K562 (cell line): Measurements from ENCODE around the gene TMEM86B. TPM values are rescaled to one million over a fixed set of nuclear protein-coding genes. Genes with fewer than 3 reads are reported as not detected.

Experiments used
- ATAC-seq: fragments of 200-7000 bp; cut with Tn5 transposase; 3 replicates; pipeline ENCODE4 v1.9.1; 2020; ENCODE audit warnings: moderate library complexity
- BruUV-seq: library from RNA; stranded (reverse); fragments of 400-500 nt; replicated peaks from 2 replicates; lab custom pipeline; 2021; lab: Mats Ljungman, UMichigan
- CTCF ChIA-PET: fragments of 300-600 bp; formaldehyde crosslinking; extraction: SDS; loops from one replicate; lab custom pipeline; 2021; ENCODE audit warnings: low intra/inter-chr PET ratio; lab: Yijun Ruan, JAX
- POLR2A ChIA-PET: fragments of 300-600, 350-650 bp; sonication (Branson Sonifier 250); formaldehyde crosslinking; extraction: SDS; loops from one replicate; lab custom pipeline; 2021; ENCODE audit warnings: antibody characterized with exemption, inconsistent platforms; lab: Yijun Ruan, JAX
- DNase-seq, 4 experiments: peaks; one replicate each; pipeline versions ENCODE4 v3.0.0 to v3.0.0-alpha.2; 2011 to 2018; ENCODE audit warnings: low spot score in 3 of 4, mixed read lengths in 3 of 4; ENCODE audit errors: extremely low read depth in 1 of 4
- FAIRE-seq: peaks from 2 replicates; lab custom pipeline; 2011; peaks lifted over from hg19 to GRCh38; lab: Jason Lieb, UNC
- H2AFZ ChIP-seq: 2 replicates; pipeline ENCODE4 v1.6.0; 2011; ENCODE audit warnings: low read depth, low read length, control low read depth, inconsistent platforms
- H3K27ac ChIP-seq: fragments of 200-600 bp; 3 replicates; pipeline ENCODE4 v1.8.0; 2011; ENCODE audit warnings: low read depth, mild to moderate bottlenecking, control low read depth, inconsistent platforms, low read length, moderate library complexity, mixed read lengths; ENCODE audit errors: extremely low read depth
- H3K27me3 ChIP-seq, 2 experiments: fragments of 300-600 bp in 1 of 2; 2 replicates in 1 of 2; 3 replicates in 1 of 2; pipeline versions ENCODE4 v1.6.0 to v1.8.0; 2011; ENCODE audit warnings: inconsistent platforms in 2 of 2, low read length in 2 of 2, mild to moderate bottlenecking in 1 of 2, mixed read lengths in 1 of 2, moderate library complexity in 1 of 2; ENCODE audit not compliant: control insufficient read depth in 2 of 2, insufficient read depth in 2 of 2
- H3K36me3 ChIP-seq: fragments of 300-600 bp; 3 replicates; pipeline ENCODE4 v1.8.0; 2011; ENCODE audit warnings: mild to moderate bottlenecking, low read length, inconsistent platforms; ENCODE audit not compliant: control insufficient read depth, insufficient read depth
- H3K4me1 ChIP-seq, 2 experiments: fragments of 200-600 bp in 1 of 2; replicated peaks in 1 of 2; 2 replicates in 1 of 2; 3 replicates in 1 of 2; pipeline versions ENCODE4 v1.5.1 to v1.8.0; 2011; ENCODE audit warnings: inconsistent platforms in 2 of 2, low read length in 2 of 2, mild to moderate bottlenecking in 1 of 2, mixed read lengths in 1 of 2, moderate library complexity in 1 of 2; ENCODE audit not compliant: control insufficient read depth in 2 of 2, insufficient read depth in 2 of 2
- H3K4me2 ChIP-seq: 2 replicates; pipeline ENCODE4 v1.6.1; 2011; ENCODE audit warnings: low read length, control low read depth, inconsistent platforms, mixed read lengths; ENCODE audit not compliant: insufficient read depth
- H3K4me3 ChIP-seq: fragments of 200-600 bp; sonication (generic), shearing (Covaris generic); 2 replicates; pipeline ENCODE4 v1.5.1; 2016; ENCODE audit warnings: control low read depth, inconsistent platforms
- H3K79me2 ChIP-seq: fragments of 200-600 bp; 3 replicates; pipeline ENCODE4 v1.8.0; 2011; ENCODE audit warnings: low read length, inconsistent platforms; ENCODE audit not compliant: control insufficient read depth, insufficient read depth
- H3K9ac ChIP-seq, 2 experiments: 2 replicates each; pipeline versions ENCODE4 v1.6.0 to v1.6.1; 2011; ENCODE audit warnings: low read depth in 2 of 2, low read length in 2 of 2, control low read depth in 1 of 2, inconsistent platforms in 1 of 2, mild to moderate bottlenecking in 1 of 2, mixed read lengths in 1 of 2; ENCODE audit not compliant: insufficient read depth in 1 of 2
- H3K9me1 ChIP-seq: one replicate; pipeline ENCODE4 v1.6.0; 2011; ENCODE audit warnings: inconsistent platforms, mild to moderate bottlenecking, low read length, moderate library complexity; ENCODE audit not compliant: control insufficient read depth, insufficient read depth
- H3K9me3 ChIP-seq: replicated peaks from 2 replicates; pipeline ENCODE4 v1.5.1; 2011; ENCODE audit warnings: low read depth, low read length, inconsistent platforms; ENCODE audit not compliant: control insufficient read depth, insufficient read depth
- H4K20me1 ChIP-seq: replicated peaks from 2 replicates; pipeline ENCODE4 v1.6.1; 2011; ENCODE audit warnings: low read length, inconsistent platforms, mixed read lengths; ENCODE audit not compliant: control insufficient read depth, insufficient read depth
- BRD9 ChIP-seq: fragments of 450-650 bp; IDR thresholded peaks from 2 replicates; pipeline ENCODE4 v1.6.1; 2018; ENCODE audit warnings: low read depth; ENCODE audit not compliant: partially characterized antibody
- CEBPB ChIP-seq: fragments of 450-650 bp; IDR thresholded peaks from 2 replicates; pipeline ENCODE4 v1.6.1; 2016; ENCODE audit warnings: missing genetic modification characterization, missing compliant biosample characterization
- ETV5 ChIP-seq: sonication (generic); formaldehyde crosslinking; IDR thresholded peaks from 2 replicates; pipeline ENCODE4 v1.4.0; 2020; ENCODE audit warnings: low read depth, mild to moderate bottlenecking, missing genetic modification reagents
- IRF2 ChIP-seq: sonication (generic); formaldehyde crosslinking; IDR thresholded peaks from 2 replicates; pipeline ENCODE4 v1.8.1; 2022; ENCODE audit warnings: mild to moderate bottlenecking, missing genetic modification reagents
- MCM5 ChIP-seq: fragments of 450-650 bp; IDR thresholded peaks from 2 replicates; pipeline ENCODE4 v1.6.1; 2016; ENCODE audit warnings: low read depth
- MCM7 ChIP-seq, 2 experiments: fragments of 450-650 bp; IDR thresholded peaks; 2 replicates each; pipeline ENCODE4 v1.6.1; 2016 to 2018
- MYBL2 ChIP-seq, 2 experiments: fragments of 450-650 bp in 1 of 2; sonication (generic) in 1 of 2; formaldehyde crosslinking in 1 of 2; IDR thresholded peaks; 2 replicates each; pipeline versions ENCODE4 v1.6.1 to v1.8.1; 2017 to 2022; ENCODE audit warnings: borderline replicate concordance in 1 of 2, inconsistent platforms in 1 of 2, low read depth in 1 of 2, mild to moderate bottlenecking in 1 of 2, missing genetic modification reagents in 1 of 2, moderate library complexity in 1 of 2
- NR4A1 ChIP-seq, 2 experiments: fragments of 250-450 bp in 1 of 2; fragments of 450-650 bp in 1 of 2; sonication (Bioruptor Pico) in 1 of 2; IDR thresholded peaks; 2 replicates each; pipeline versions ENCODE4 v1.4.0 to v1.6.1; 2016 to 2020; ENCODE audit warnings: mild to moderate bottlenecking in 2 of 2, missing compliant biosample characterization in 1 of 2, missing genetic modification characterization in 1 of 2, moderate library complexity in 1 of 2
- PHF8 ChIP-seq: fragments of 200-600 bp; sonication (generic); IDR thresholded peaks from 2 replicates; pipeline ENCODE4 v1.6.1; 2012; ENCODE audit warnings: mixed run types, mild to moderate bottlenecking, inconsistent platforms, low read length, moderate library complexity, borderline replicate concordance
- PPARD ChIP-seq: fragments of 250-450 bp; sonication (Bioruptor Pico); IDR thresholded peaks from 2 replicates; pipeline ENCODE4 v1.8.0; 2022; ENCODE audit warnings: inconsistent platforms, mild to moderate bottlenecking, moderate library complexity
- SMARCA4 ChIP-seq: fragments of 450-650 bp; IDR thresholded peaks from 2 replicates; pipeline ENCODE4 v1.6.1; 2016
- THRAP3 ChIP-seq: fragments of 450-650 bp; IDR thresholded peaks from 2 replicates; pipeline ENCODE4 v1.6.1; 2016; ENCODE audit warnings: mild to moderate bottlenecking, inconsistent platforms, borderline replicate concordance
- TOE1 ChIP-seq, 2 experiments: fragments of 450-650 bp in 1 of 2; sonication (generic) in 1 of 2; formaldehyde crosslinking in 1 of 2; IDR thresholded peaks; 2 replicates each; pipeline versions ENCODE4 v1.7.1 to v1.8.0; 2016 to 2022; ENCODE audit warnings: borderline replicate concordance in 2 of 2, mild to moderate bottlenecking in 2 of 2, antibody characterized with exemption in 1 of 2, inconsistent platforms in 1 of 2, low read depth in 1 of 2, missing genetic modification reagents in 1 of 2, moderate library complexity in 1 of 2
- ZNF830 ChIP-seq: fragments of 250-450 bp; sonication (Bioruptor Pico); IDR thresholded peaks from 2 replicates; pipeline ENCODE4 v1.5.0; 2021; ENCODE audit warnings: mild to moderate bottlenecking
- WGBS: fragments of 100-300 bp; shearing (Covaris generic); methylation state at CpG from one replicate; pipeline ENCODE4 v1.1.6; 2016; ENCODE audit warnings: low coverage, mixed read lengths; ENCODE audit not compliant: insufficient coverage; ENCODE audit errors: missing lambda C conversion rate; 5-methylcytosine and 5-hydroxymethylcytosine counted together
- in situ Hi-C: fragments of 300-500 bp; cut with MboI; formaldehyde crosslinking; loops from 4 replicates; pipeline ENCODE4 v1.15.0; 2018; ENCODE audit warnings: inconsistent platforms, mixed read lengths
- intact Hi-C: fragments of 100-400 bp; cut with micrococcal nuclease; formaldehyde crosslinking; loops from 2 replicates; pipeline ENCODE4 v1.14.2; 2022
- polyA plus RNA-seq, 8 experiments: library from polyadenylated mRNA; depleted of rRNA in 4 of 8; stranded (reverse) in 5 of 8; unstranded in 3 of 8; fragments of >200 nt; fragmentation: Nextera tagmentation in 2 of 8; fragmentation: Illumina TruSeq in 1 of 8; extraction: Ambion mirVana in 2 of 8; extraction: Trizol in 1 of 8; gene quantifications; 2 replicates each; pipeline versions ENCODE4 v1.2.1 to v1.2.3, GENCODE V29; 2011 to 2014; ENCODE audit warnings: inconsistent platforms in 1 of 8, missing spikeins in 1 of 8
- total RNA-seq, 7 experiments: library from RNA; depleted of rRNA in 6 of 7; stranded (reverse); fragments of >200 nt in 6 of 7; fragmentation: Illumina TruSeq in 2 of 7; extraction: Trizol in 2 of 7; gene quantifications; 2 replicates each; pipeline versions ENCODE4 v1.2.1 to v1.2.3, GENCODE V29; 2011 to 2021; ENCODE audit warnings: low replicate concordance in 1 of 7
- TF ChIP-seq, protein P1 (sequence below): sonication (generic); formaldehyde crosslinking; IDR thresholded peaks from 2 replicates; pipeline ENCODE4 v1.8.0; 2022; ENCODE audit warnings: missing genetic modification reagents, mild to moderate bottlenecking, moderate library complexity, borderline replicate concordance
- TF ChIP-seq, protein P2 (sequence below): sonication (generic); formaldehyde crosslinking; IDR thresholded peaks from 2 replicates; pipeline ENCODE4 v1.8.1; 2022; ENCODE audit warnings: missing genetic modification reagents
- TF ChIP-seq, protein P3 (sequence below): fragments of 450-650 bp; IDR thresholded peaks from 2 replicates; pipeline ENCODE4 v1.7.1; 2018; ENCODE audit warnings: mild to moderate bottlenecking, low read depth; ENCODE audit not compliant: partially characterized antibody

The TMEM86B gene
- total and polyA plus RNA-seq, 9 of the 15 experiments (the other 6 are each of a cell fraction or from before 2014, with no cell fraction given), result 0.28 to 7.9 (median 2.1) TPM

DNA sequence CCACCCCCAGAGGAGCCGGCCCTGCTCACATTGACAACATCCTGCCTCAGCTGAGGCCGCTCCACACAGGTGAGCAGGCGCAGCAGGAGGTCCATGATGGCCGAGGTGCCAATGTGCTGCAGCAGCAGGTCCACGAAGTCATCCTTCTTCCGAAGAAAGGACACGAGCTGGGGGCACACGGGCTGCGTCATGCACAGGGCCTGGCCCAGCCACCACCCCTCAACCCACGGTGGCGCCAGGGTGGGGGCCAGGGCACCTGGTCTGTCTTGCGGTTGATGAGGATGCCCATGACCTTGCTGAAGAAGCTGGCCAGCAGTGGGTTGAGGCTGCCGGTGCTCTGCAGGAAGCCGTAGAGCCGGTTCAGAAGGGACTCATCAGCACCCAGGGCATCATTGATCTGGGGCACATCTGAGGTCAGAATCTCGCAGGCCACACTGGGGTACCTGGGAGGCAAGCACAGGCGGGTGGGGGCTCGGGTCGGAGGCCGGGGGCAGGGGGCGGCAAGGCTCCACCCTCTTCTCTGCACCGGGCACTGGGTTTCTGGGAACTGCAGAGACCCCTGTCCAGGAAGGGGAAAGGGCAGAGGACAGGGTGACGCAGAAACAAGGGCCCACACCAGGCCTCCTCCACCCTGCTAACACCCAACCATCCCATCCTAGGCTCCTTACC, 16.8 kb upstream of the TMEM86B start:
- H3K4me2 ChIP-seq, result no peak overlapping the region

More for the DNA sequence above, 16.8 kb upstream of the TMEM86B start:
- no TSS peak for BruUV-seq
- DNase-seq (no peak), FAIRE-seq (no peak), ATAC-seq (no peak)
- no peaks in the 10 kb centered on the region for H3K9me3 ChIP-seq
- no peak overlapping the region for H3K4me3 ChIP-seq
- H3K9me1 ChIP-seq, result peaks cover 3% of the 10 kb centered on the region
- ChIA-PET POLR2A (interaction anchor here (0.6 to 2.2 kb wide), 7 partner anchors 10 to 29 kb away, joined by 3 to 12 read pairs (median 3); partner anchors contain the start of gene PPP6R1), CTCF (no interaction called here)
- H3K27me3 ChIP-seq, result no peaks in the 10 kb centered on the region; a peak in 1 of 5 replicates
- H4K20me1 ChIP-seq, result peaks cover 33% of the 10 kb centered on the region
- in situ Hi-C loops, result no loop called here
- H3K27ac ChIP-seq, result no peak overlapping the region
- peaks cover 4 to 34% of the 10 kb centered on the region in 2 experiments; a peak in 4 of 5 replicates for H3K4me1 ChIP-seq
- TF ChIP-seq NR4A1 (CRISPR knock-in tag; IDR thresholded peaks at IDR 0.05), result no peak
- TF ChIP-seq NR4A1 (tag; IDR thresholded peaks at IDR 0.05), result no peak
- no peak for TF ChIP-seq MYBL2 (IDR thresholded peaks at IDR 0.05; ENCODE audit: low read depth)
- TF ChIP-seq MYBL2 (CRISPR knock-in tag; IDR thresholded peaks at IDR 0.05; ENCODE audit: borderline replicate concordance), result no peak
- TF ChIP-seq IRF2 (CRISPR knock-in tag), result no peak
- TF ChIP-seq, protein P1, sequence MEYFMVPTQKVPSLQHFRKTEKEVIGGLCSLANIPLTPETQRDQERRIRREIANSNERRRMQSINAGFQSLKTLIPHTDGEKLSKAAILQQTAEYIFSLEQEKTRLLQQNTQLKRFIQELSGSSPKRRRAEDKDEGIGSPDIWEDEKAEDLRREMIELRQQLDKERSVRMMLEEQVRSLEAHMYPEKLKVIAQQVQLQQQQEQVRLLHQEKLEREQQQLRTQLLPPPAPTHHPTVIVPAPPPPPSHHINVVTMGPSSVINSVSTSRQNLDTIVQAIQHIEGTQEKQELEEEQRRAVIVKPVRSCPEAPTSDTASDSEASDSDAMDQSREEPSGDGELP (CRISPR knock-in tag), result no peak
- TF ChIP-seq PPARD (CRISPR knock-in tag), result no peak
- TF ChIP-seq PHF8, result no peak
- TF ChIP-seq ETV5, result no peak
- no peak for TF ChIP-seq BRD9
- no peak for TF ChIP-seq MCM5
- TF ChIP-seq, protein P2, sequence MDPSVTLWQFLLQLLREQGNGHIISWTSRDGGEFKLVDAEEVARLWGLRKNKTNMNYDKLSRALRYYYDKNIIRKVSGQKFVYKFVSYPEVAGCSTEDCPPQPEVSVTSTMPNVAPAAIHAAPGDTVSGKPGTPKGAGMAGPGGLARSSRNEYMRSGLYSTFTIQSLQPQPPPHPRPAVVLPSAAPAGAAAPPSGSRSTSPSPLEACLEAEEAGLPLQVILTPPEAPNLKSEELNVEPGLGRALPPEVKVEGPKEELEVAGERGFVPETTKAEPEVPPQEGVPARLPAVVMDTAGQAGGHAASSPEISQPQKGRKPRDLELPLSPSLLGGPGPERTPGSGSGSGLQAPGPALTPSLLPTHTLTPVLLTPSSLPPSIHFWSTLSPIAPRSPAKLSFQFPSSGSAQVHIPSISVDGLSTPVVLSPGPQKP (CRISPR knock-in tag), result no peak
- TF ChIP-seq THRAP3, result no peak
- TF ChIP-seq, protein P3, sequence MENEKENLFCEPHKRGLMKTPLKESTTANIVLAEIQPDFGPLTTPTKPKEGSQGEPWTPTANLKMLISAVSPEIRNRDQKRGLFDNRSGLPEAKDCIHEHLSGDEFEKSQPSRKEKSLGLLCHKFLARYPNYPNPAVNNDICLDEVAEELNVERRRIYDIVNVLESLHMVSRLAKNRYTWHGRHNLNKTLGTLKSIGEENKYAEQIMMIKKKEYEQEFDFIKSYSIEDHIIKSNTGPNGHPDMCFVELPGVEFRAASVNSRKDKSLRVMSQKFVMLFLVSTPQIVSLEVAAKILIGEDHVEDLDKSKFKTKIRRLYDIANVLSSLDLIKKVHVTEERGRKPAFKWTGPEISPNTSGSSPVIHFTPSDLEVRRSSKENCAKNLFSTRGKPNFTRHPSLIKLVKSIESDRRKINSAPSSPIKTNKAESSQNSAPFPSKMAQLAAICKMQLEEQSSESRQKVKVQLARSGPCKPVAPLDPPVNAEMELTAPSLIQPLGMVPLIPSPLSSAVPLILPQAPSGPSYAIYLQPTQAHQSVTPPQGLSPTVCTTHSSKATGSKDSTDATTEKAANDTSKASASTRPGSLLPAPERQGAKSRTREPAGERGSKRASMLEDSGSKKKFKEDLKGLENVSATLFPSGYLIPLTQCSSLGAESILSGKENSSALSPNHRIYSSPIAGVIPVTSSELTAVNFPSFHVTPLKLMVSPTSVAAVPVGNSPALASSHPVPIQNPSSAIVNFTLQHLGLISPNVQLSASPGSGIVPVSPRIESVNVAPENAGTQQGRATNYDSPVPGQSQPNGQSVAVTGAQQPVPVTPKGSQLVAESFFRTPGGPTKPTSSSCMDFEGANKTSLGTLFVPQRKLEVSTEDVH, result no peak
- no peak for TF ChIP-seq TOE1 (IDR thresholded peaks at IDR 0.05; ENCODE audit: borderline replicate concordance)
- no peak for TF ChIP-seq TOE1 (CRISPR knock-in tag; IDR thresholded peaks at IDR 0.05; ENCODE audit: borderline replicate concordance, low read depth)
- TF ChIP-seq ZNF830 (CRISPR knock-in tag), result no peak
- TF ChIP-seq SMARCA4, result no peak
- no peak for TF ChIP-seq CEBPB (tag)
- TF ChIP-seq MCM7 (IDR thresholded peaks at IDR 0.05), result no peak
- peaks cover 92% of the 10 kb centered on the region for H3K36me3 ChIP-seq
- no peak overlapping the region for H2AFZ ChIP-seq
- intact Hi-C loops, result no loop called here
- H3K9ac ChIP-seq, result peak overlapping the region in 1 of 2 experiments; percentile 20; a peak in 1 of 4 replicates
- whole genome bisulfite sequencing, result 94% methylated on average over 17 of the region's 23 CpGs
- H3K79me2 ChIP-seq, result peaks cover 33% of the 10 kb centered on the region
